Dedifferentiated amniotic fluid mesenchymal stem cell (primary cell): ENCODE data around the gene WDFY2.
"Not testable (repeated sequence)": the region's sequence is repeated elsewhere in the genome, so short reads cannot be mapped to it uniquely, and the experiment has no call there.

Experiments used
- DNase-seq: peaks from one replicate; pipeline ENCODE4 v3.0.0-alpha.2; 2016; ENCODE audit errors: extremely low spot score

Gene WDFY2

GRCh38 chr13:51630288-51630615 lies 46.0 kb downstream of the WDFY2 start:
- no peak for DNase-seq

GRCh38 chr13:51632591-51633362 lies 48.5 kb downstream of the WDFY2 start:
- DNase-seq: no peak

- DNase-seq: no peak
Observed at GRCh38 chr13:51635137-51635878, 51.0 kb downstream of the WDFY2 start.

- DNase-seq: no peak
Observed at GRCh38 chr13:51636349-51636890, 52.2 kb downstream of the WDFY2 start.

- DNase-seq: no peak
Observed at GRCh38 chr13:51637852-51638215, 53.6 kb downstream of the WDFY2 start.

- DNase-seq: no peak
Observed at GRCh38 chr13:51638216-51638871, 54.1 kb downstream of the WDFY2 start.

- DNase-seq: no peak
Observed at GRCh38 chr13:51639171-51639570, 54.9 kb downstream of the WDFY2 start.

- not testable (repeated sequence) for DNase-seq
Observed at GRCh38 chr13:51640696-51641095, 56.4 kb downstream of the WDFY2 start.

- peak; percentile 53 for DNase-seq
Observed at GRCh38 chr13:51643105-51643881, 59.0 kb downstream of the WDFY2 start.

- DNase-seq: peak; percentile 88
Observed at GRCh38 chr13:51643882-51644281, 59.6 kb downstream of the WDFY2 start.

GRCh38 chr13:51644654-51645053 lies 60.4 kb downstream of the WDFY2 start:
- DNase-seq: no peak

GRCh38 chr13:51645154-51645650 lies 60.9 kb downstream of the WDFY2 start:
- DNase-seq: peak; percentile 39

GRCh38 chr13:51645761-51646670 lies 61.8 kb downstream of the WDFY2 start:
- DNase-seq: no peak

- no peak for DNase-seq
Observed at GRCh38 chr13:51647067-51647466, 62.8 kb downstream of the WDFY2 start.

GRCh38 chr13:51652193-51652592 lies 67.9 kb downstream of the WDFY2 start:
- DNase-seq: not testable (repeated sequence)

- DNase-seq: no peak
Observed at GRCh38 chr13:51659276-51660127, 75.2 kb downstream of the WDFY2 start.

- DNase-seq: no peak
Observed at GRCh38 chr13:51660813-51661212, 76.6 kb downstream of the WDFY2 start.

- DNase-seq: no peak
Observed at GRCh38 chr13:51663973-51664957, 80.0 kb downstream of the WDFY2 start.
